NCI-H1105 treated with DMSO at 0.1 percent for 48 hours (cell line): ENCODE data around the gene PLAU.
"Not testable (repeated sequence)": the region's sequence is repeated elsewhere in the genome, so short reads cannot be mapped to it uniquely, and the experiment has no call there.

Experiments
- DNase-seq: peaks from one replicate; lab custom pipeline; 2025; lab: John Stamatoyannopoulos, UW

Gene PLAU

DNA sequence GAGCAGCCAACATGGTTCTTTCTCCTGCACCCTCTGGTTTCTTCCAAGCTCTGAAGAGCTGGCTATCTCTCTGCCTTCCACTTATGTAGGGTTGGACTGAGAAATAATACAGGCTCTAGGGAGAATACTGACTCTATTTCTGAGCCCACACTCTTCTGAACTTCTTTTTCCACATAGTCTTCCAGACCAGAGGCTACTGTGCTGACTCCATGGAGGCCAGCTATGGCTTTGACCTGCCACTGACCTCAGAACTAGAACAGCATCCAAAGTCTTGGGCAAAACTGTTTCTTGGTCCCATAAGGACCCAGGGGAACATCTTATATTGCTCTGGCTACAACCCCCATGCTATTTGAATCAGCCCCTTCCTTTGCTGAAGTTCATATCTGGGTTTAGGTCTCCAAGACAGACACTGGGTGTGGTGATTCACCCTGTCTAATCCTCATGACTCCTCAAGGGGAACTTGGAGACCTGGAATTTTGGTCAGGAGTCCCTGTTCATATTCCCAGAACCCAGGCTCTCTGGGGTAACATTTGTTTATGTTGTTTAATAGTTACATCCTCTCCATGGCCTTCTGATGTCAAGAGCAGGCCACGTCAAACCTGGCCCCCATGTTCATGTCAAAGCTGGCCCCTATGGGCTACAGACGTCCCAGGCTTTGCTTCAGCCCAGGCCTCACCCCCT is 12.1 kb upstream of the PLAU start:
- no peak for DNase-seq

DNA sequence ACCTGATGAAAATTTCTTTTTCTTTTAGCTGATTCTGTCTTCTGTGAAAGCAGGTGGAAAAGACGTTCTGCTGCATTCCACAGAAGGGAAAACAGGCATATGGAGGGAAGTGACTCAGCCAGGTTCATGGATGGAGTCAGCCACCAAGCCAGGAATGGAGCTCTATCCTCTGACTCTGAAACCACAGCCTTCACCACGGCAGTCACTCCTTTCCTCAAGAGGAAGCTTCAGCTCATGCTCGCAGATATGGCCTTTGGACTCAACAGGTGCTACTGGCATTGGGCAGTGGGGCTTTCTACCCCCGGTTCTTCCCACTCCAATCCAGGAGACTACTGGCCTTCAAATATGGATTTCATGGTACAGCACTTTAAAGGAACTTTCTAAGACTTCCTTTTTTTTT is 11.5 kb upstream of the PLAU start:
- no peak for DNase-seq

DNA sequence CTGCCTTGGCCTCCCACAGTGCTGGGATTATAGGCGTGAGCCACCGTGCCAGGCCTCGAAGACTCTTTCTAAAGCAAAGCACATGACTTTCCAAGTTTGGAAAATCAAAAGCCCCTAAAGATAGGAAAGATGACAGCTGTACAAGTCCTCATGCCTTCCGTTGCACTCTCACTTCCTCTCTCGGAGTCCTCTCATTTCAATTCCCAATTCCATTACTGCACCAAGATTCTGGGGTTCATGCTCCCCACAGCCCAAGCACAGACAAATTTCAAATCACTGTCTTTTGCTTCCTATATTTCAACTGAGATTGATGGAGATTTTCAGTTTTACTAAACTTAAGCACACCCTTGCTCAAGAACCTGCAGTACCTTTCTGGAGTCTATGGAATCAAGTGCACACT is 10.9 kb upstream of the PLAU start:
- no peak for DNase-seq

DNA sequence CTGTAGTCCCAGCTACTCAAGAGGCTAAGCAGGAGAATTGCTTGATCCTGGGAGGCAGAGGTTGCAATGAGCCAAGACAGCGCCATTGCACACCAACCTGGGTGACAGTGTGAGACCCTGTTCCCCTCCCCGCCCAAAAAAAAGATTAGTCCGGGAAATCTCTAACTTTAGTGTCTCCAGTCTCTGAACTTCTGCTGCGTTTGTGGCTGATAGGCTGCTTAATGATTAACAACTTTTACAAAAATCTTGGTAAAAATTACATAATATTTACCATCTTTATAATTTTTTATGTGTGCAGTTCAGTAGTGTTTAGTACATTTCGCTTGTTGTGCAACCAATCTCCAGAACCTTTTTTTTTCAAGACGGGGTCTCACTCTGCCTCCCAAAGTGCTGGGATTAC is 9.7 kb upstream of the PLAU start:
- no peak for DNase-seq

DNA sequence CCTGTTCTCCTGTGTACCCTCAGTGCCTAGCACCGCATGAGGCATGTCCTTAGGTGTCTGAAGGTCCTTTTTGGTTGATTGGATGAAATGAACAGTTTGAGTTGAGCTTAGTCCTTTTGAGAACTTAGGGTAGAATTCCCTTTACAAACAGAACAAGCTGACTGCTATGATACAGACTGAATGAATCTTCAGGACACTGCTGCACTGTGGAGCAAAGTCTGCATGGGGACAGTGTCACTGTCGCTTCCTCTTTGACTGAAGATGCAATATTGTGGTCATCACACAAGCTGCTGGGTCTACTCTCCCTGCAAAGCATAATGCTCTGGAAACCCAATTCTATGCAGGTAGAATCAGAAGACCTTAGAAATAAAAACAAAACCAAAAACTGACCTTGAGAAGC is 8.6 kb upstream of the PLAU start:
- DNase-seq = no peak

DNA sequence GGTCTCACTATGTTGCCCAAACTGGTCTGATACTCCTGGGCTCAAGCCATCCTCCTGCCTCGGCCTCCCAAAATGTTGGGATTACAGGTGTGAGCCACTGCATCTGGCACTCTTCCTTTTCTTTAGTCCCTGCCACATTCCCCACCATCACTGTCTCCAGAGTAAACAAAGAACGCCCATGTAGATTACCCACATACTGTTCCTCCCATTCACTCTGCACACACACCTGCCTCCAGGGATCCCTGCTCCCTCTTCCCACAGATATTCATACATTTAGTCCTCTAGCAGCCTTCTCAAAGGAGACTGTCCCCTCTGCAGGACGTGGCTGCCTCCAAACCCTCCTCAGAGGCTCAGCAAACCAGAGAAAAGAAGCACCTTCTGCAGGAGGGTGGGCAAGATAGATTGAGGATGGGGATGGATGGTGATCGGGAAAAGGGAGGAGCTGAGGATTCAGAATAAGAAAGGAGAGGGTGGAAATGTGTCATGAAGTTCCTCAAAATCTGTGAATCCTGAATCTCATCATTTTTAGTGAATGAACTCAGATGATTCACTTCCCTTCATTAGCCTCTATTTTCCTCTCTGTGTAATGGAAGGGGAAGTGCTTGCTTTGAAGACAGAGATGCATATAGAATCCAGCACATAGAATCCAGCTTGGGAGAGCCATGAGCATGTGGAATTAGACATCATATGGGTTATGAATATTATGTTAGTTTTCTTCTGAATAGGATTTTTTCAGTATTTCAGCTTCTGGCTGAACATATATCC is 5.5 kb upstream of the PLAU start:
- no peak for DNase-seq

DNA sequence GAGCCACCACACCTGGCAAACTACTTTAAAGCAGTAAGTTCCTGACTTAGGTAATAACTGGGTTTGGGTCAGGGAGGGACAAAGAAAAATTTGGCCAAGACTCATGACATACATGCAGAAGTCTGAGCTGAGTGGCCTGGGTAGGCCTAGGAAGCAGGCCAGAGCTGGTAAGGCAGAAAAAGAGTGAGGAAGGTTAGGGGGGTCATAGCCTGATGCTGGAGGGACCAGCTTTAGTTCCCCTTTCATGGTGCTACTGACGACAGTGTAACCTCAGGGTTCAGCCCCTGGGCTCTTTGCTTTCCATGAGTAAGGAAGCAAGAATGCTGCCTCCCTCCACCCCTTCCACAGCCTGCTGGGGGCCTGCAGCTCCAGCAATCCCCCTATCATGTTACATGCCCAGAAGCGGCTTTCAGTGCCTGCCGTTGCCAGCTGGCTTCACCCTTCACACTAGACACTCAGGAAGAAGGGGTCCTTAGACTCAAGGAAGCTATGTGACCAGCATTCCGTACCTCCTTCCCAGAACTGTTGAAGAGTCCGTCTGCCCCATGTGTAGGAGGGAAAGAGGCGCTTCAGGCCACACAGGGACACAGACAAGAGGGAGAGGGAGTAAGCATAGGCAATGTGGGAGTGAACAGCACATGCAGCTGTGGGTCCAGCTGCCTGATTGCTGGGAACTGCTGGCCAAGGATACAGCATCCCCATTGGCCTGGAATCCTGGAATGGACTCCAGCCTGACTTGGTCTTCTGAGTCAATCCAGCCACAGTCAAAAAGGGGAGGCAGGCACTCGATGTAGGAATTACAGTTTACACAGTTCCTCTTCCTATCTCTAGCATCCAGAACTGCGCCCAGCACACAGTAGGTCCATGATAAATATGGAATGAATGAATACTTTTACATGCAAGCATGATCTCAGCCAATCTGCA is 4.1 kb upstream of the PLAU start:
- DNase-seq = no peak

DNA sequence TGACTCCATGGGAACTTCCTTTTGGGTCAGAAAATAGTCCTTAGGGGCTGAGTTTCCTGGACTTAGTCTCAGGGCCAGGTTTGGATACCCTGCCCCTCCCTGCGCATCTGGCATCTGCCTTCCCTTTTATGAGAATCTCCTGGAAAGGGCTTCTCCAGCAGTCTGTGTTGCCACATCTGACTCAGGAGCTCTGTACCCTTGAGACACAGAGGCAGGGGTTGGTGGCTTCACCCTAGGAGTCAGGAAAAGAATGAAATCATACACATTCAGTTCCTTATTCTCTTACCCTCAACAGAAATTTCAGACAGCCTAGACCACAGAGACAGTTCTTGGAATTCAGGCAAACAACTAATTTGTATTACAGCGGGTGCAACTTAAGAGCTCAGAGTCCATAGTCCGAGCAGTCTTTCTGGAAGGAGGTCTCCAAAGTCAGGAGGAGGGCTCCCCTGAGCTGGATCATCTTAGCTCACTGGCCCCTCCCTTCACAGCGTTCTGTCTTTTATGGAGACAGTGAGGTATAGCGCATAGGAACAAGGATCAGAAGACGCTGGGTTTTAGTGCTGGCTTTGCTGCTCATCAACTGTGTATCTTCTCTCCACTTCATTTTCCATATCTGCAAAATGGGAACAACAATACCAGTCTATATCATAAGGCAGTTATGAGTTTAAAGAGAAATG is 3.0 kb upstream of the PLAU start:
- no peak for DNase-seq

DNA sequence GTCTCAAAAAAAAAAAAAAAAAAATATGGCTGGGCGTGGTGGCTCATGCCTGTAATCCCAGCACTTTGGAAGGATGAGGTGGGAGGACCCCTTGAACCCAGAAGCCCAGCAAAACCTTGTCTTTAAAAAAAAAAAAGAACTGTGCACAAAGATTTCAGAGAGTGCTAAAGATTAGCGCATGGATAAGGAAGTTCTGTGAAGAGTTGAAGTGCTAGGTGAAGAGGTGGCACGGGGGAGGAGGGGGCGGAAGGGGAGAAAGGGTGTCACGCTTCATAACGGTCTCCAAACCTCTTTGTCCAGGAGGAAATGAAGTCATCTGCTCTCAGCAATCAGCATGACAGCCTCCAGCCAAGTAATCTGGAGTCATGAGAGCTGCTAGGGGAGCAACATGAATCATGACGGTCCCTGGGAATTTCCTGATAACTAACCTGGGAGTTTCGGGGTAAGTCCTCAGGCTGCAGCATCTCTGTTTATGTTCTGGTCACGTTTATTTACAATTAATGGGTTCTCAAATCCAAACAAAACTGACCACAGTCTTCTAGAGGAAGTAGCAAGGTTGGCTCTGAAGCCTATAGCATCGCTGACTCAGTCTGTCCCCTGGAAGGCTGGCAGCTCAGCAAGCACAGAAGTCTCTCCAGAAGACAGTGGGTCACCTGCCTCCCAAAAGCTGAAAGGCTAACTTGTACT is 1.9 kb upstream of the PLAU start:
- no peak for DNase-seq

DNA sequence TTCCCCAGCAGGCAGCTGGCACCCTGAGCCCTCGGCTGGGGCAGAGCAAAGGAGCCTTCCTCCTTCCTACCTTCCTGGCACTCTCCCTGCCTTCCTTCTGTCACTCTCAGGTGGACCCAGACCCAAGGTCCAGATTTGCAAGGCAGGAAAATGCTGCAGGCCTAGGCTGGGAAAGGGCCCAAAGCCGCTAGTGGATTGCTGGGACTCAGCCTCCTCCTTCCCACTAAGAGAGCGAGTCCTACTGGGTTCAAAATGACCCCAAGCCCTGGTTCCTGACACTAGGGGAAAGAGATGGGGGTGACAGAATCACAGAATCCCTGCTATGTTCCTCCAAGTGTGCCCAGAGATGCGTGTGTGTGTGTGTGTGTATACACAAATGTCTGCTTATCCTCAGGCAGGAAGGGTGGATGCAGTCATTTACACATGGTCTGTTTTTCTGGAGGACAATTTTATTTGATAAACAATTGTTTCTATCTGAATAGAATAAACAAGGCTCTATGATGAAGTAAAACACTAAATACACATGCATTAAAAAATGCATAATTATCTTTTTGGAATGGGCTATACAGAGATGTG is 1.3 kb upstream of the PLAU start:
- no peak for DNase-seq

DNA sequence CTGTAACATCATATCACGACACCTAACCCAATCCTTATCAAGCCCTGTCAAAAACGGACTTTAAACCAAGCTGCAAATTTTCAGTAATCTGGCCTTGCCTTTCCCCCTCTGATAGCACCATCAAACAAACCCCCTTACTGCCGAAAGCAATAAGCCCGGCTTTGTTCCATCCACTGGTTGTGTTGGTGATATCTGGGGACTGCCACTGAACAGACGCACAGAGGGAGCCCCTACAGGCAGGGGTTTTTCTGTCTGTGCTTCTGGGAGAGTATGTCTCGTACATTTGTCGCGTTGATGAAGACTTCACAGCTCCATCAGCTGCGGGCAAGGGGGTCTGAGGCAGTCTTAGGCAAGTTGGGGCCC is 550 bp upstream of the PLAU start:
- no peak for DNase-seq

DNA sequence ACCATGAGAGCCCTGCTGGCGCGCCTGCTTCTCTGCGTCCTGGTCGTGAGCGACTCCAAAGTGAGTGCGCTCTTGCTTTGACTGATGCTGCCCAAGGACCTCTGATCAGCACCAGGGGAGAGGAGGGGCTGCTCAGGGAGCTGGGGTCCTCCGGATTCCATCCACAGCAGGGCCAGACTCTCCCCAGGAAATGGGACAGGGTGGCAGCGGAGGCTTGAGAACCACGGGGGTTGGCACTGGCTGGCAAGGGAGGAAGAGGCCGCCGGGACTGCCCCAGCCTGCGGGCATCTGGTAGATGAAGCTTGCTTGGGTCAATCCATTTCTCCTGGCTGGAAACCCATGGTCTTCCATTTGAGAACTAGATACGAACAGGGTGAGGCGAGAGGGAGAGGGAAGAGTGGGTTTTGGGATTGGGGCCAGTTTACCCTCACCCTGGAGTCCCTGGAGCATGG is 647 bp downstream of the PLAU start:
- no peak for DNase-seq

DNA sequence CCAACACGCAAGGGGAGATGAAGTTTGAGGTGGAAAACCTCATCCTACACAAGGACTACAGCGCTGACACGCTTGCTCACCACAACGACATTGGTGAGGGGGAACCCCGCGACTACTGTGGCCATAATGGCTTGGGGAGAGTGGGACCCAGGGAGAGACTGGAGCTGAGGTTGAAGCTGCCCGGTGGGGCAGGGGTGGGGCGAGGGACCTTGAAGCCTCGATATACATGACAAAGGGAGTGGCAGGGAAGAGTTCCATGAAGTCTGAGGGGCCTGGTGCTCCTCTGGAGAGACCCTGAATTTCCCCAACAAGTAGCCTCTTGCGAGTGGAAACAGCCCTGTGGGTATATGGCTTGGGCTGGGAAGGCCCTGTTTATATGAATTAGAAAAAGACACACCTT is 3.1 kb downstream of the PLAU start:
- DNase-seq = no peak

DNA sequence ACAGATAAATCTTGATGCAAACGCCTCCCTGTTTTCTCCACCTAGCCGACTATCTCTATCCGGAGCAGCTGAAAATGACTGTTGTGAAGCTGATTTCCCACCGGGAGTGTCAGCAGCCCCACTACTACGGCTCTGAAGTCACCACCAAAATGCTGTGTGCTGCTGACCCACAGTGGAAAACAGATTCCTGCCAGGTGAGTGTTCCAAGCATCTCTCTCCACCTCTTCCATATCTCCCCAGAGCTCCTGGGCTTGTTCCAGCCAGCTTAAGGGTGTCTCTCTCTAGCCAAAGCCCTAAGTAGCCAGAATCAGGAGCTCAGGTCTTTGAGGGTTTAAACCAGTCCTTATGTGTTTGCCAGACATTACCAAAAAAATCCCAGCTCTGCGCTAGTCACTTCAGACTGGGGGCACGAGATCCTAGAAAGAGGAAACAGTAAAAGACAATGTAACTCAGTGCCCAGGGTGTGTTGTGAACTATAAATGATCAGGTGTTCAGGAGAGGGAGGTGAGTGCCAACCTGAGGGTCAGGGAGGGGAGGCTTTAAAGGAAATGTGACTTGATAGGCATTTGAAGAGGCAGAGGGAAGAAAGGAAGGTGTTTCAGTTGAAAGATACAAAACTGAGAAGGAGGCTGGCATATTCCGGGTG is 4.4 kb downstream of the PLAU start:
- DNase-seq = no peak

DNA sequence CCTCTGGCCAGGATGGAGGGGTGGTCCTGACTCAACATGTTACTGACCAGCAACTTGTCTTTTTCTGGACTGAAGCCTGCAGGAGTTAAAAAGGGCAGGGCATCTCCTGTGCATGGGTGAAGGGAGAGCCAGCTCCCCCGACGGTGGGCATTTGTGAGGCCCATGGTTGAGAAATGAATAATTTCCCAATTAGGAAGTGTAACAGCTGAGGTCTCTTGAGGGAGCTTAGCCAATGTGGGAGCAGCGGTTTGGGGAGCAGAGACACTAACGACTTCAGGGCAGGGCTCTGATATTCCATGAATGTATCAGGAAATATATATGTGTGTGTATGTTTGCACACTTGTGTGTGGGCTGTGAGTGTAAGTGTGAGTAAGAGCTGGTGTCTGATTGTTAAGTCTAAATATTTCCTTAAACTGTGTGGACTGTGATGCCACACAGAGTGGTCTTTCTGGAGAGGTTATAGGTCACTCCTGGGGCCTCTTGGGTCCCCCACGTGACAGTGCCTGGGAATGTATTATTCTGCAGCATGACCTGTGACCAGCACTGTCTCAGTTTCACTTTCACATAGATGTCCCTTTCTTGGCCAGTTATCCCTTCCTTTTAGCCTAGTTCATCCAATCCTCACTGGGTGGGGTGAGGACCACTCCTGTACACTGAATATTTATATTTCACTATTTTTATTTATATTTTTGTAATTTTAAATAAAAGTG is 6.0 kb downstream of the PLAU start:
- no peak for DNase-seq

DNA sequence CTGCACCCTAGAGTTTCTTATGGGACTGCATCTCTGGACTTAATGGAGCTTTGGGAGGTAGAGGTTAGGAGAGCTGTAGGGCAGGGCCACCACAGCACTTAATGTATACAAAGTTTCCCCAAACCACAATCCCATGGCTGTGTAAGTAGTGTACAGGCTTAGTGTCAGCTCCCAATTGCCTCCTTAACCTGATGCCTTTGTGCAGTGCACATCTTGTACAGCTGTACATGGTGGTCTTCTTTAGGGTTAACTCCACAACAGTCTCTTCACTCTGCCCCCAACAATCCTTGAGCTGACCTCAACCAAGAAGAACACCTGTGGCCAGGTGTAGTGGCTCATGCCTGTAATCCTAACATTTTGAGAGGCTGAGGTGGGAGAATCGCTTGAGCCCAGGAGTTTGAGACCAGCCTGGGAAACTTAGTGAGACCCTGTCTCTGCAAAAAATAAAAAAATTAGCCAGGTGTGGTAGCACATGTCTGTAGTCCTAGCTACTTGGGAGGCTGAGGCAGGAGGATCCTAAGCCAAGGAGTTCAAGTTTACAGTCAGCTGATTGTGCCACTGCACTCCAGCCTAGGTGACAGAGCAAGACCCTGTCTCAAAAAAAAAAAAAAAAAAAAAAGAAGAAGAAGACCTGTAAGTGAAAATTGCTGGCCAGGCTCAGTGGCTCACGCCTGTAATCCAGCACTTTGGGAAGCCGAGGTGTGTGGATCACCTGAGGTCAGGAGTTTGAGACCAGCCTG is 6.8 kb downstream of the PLAU start:
- DNase-seq = no peak

DNA sequence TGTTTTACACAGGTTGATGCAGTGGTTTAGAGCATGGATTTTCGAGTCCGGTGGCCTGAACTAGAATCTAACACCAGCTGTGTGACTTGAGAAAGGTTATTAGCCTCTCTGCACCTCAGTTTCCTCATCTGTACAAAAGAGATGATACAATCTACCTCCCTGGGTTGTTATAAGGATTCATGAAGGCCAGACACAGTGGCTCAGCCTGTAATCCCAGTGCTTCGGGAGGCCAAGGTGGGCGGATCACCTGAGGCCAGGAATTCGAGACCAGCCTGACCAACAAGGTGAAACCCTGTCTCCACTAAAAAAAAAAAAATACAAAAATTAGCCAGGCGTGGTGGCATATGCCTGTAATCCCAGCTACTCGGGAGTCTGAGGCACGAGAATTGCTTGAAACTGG is 8.5 kb downstream of the PLAU start:
- not testable (repeated sequence) for DNase-seq

DNA sequence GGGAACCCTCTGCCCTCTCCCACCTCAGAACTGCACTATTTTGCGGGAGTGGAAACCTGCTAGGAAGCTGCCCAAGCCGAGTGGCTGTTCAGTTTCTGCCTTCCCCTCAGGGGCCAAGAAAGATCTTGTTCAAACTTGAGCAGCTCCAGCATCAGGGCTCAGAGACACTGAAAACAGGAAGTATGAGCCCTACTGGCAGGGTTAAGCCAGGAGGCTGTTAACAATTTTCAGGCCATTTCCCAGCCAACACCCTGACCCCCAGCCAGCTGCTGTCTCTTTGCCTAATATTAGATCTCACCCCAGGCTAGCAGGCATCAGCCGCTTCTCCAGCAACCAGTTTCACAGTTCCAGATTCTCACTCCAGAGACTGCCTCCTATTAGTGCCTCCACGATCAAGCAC is 9.2 kb downstream of the PLAU start:
- DNase-seq = no peak
